Measurements from ENCODE around the gene LONRF2.

LONRF2 gene

DNA sequence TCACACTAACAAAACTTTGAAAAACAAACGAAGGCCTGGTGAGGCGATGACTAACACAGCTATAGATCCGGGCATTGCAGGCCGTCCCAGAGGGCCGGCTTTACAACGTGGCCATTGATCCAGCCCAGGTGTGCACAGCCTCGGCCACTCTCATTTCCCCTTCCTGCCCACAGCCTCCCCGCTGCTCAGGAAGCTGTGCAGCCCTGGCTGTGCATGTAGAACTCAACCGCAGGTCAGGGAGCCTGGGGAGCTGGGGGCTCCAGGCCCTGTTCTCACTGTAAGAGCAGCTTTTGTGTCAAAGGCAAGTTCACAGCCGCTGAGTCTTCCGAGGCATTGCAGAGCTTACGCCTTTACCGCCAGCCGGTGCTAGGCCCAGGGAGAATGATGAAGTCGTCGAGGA lies 87.2 kb downstream of the LONRF2 start:
- H3K4me1 Mint-ChIP-seq: peaks cover 35% of the 10 kb centered on the region
- no peaks in the 10 kb centered on the region for H3K36me3 Mint-ChIP-seq (ENCODE audit: low read depth)
- H3K9me3 Mint-ChIP-seq: peaks cover 4% of the 10 kb centered on the region
- peaks cover 5% of the 10 kb centered on the region for H3K27me3 Mint-ChIP-seq (ENCODE audit: low read depth)
- H3K4me3 Mint-ChIP-seq: no peak overlapping the region
- TF ChIP-seq CTCF (IDR thresholded peaks at IDR 0.05; ENCODE audit: unreplicated experiment in 3 of 3): no peak
- H3K27ac Mint-ChIP-seq: peak overlapping the region in 2 of 3 experiments; percentile 13 to 18

DNA sequence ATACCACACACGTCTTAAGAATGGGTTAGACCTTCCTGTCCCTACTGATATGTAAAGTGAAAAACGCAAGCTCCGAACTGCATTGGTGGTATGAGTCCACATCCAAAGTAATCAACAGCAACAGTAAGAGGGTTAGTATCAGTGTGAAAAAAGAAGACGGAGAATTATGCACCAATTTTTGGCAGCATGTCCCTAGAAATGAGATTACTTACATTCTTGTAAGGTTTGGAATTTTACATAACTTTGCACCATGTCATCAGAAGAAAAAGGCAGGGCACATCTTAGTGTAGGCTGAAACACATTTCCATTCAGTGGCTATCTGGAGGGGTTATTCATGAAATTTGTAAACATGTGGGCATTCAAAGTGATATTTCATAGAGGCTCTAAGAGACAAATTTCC lies 88.2 kb downstream of the LONRF2 start:
- no peaks in the 10 kb centered on the region for H3K36me3 Mint-ChIP-seq (ENCODE audit: low read depth)
- no peak for TF ChIP-seq CTCF (IDR thresholded peaks at IDR 0.05; ENCODE audit: unreplicated experiment in 3 of 3)
- H3K27me3 Mint-ChIP-seq (ENCODE audit: low read depth): peaks cover 1% of the 10 kb centered on the region
- no peak overlapping the region for H3K4me3 Mint-ChIP-seq
- H3K9me3 Mint-ChIP-seq: peaks cover 4% of the 10 kb centered on the region
- peaks cover 27% of the 10 kb centered on the region for H3K4me1 Mint-ChIP-seq
- peak overlapping the region in 1 of 3 experiments; percentile 20 for H3K27ac Mint-ChIP-seq

GRCh38 chr2:100233061-100233460 lies 89.2 kb downstream of the LONRF2 start:
- no peak overlapping the region for H3K27ac Mint-ChIP-seq
- H3K4me3 Mint-ChIP-seq: no peak overlapping the region
- H3K36me3 Mint-ChIP-seq (ENCODE audit: low read depth): no peaks in the 10 kb centered on the region

GRCh38 chr2:100230754-100231153 lies 91.5 kb downstream of the LONRF2 start:
- peaks cover 4% of the 10 kb centered on the region for H3K9me3 Mint-ChIP-seq
- H3K4me1 Mint-ChIP-seq: peaks cover 23% of the 10 kb centered on the region
- no peak for TF ChIP-seq CTCF (IDR thresholded peaks at IDR 0.05; ENCODE audit: unreplicated experiment in 3 of 3)
- H3K27me3 Mint-ChIP-seq (ENCODE audit: low read depth): no peaks in the 10 kb centered on the region
- no peaks in the 10 kb centered on the region for H3K36me3 Mint-ChIP-seq (ENCODE audit: low read depth)
- H3K27ac Mint-ChIP-seq: peak overlapping the region in 2 of 3 experiments; percentile 18 to 73
- no peak overlapping the region for H3K4me3 Mint-ChIP-seq

More at GRCh38 chr2:100233061-100233460, 89.2 kb downstream of the LONRF2 start:
- Mint-ChIP-seq H3K27me3 (ENCODE audit: low read depth) (no peaks in the 10 kb centered on the region), H3K4me1 (peaks cover 33% of the 10 kb centered on the region), H3K9me3 (peaks cover 4% of the 10 kb centered on the region)
- TF ChIP-seq CTCF (IDR thresholded peaks at IDR 0.05; ENCODE audit: unreplicated experiment in 3 of 3): no peak

- Mint-ChIP-seq H3K4me3 (no peak overlapping the region), H3K27ac (peak overlapping the region in 1 of 3 experiments; percentile 17), H3K9me3 (peaks cover 4% of the 10 kb centered on the region), H3K27me3 (ENCODE audit: low read depth) (peaks cover 7% of the 10 kb centered on the region), H3K36me3 (ENCODE audit: low read depth) (no peaks in the 10 kb centered on the region), H3K4me1 (peaks cover 32% of the 10 kb centered on the region)
- no peak for TF ChIP-seq CTCF (IDR thresholded peaks at IDR 0.05; ENCODE audit: unreplicated experiment in 3 of 3)
Observed at GRCh38 chr2:100228967-100229366, 93.3 kb downstream of the LONRF2 start.

DNA sequence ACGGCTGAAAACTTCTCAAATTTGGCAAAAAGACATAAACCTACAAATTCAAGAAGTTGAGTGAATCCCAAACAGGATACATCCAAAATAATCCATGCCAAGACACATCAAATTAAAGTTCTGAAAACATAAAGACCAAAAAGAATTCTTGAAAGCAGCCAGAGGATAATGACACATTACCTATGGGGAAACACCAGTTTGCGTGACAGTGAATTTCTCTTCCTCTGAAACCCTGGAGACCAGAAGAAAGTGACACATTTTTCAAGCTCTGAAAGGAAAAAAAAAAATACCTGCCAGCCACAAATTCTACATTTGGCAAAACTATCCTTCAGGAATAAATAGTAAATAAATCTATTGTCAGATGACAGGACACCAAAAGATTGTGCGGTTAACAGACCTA lies 93.9 kb downstream of the LONRF2 start:
- Mint-ChIP-seq H3K4me1 (peaks cover 34% of the 10 kb centered on the region), H3K27me3 (ENCODE audit: low read depth) (peaks cover 7% of the 10 kb centered on the region), H3K4me3 (no peak overlapping the region), H3K9me3 (peaks cover 4% of the 10 kb centered on the region), H3K27ac (no peak overlapping the region), H3K36me3 (ENCODE audit: low read depth) (no peaks in the 10 kb centered on the region)
- no peak for TF ChIP-seq CTCF (IDR thresholded peaks at IDR 0.05; ENCODE audit: unreplicated experiment in 3 of 3)
